ENCODE results near the gene TRAK1.

Gene TRAK1

GRCh38 chr3:42222942-42223693 is 132.0 kb downstream of the TRAK1 start:
- no peaks in the 10 kb centered on the region for H4K20me1 ChIP-seq (ENCODE audit: insufficient read depth, low read length)

GRCh38 chr3:42224178-42224577 is 133.0 kb downstream of the TRAK1 start:
- no peak overlapping the region for H3K27ac ChIP-seq (ENCODE audit: low read length)
- H3K9me2 ChIP-seq (replicated peaks; ENCODE audit: insufficient read depth, low read length) = no peaks in the 10 kb centered on the region
- H3K4me2 ChIP-seq (ENCODE audit: low read depth, low read length) = no peak overlapping the region
- H3K27me3 ChIP-seq (replicated peaks; ENCODE audit: insufficient read depth, low read length) = no peaks in the 10 kb centered on the region
- no peak overlapping the region for H2AFZ ChIP-seq (ENCODE audit: low read length)
- H3K36me3 ChIP-seq (replicated peaks; ENCODE audit: insufficient read depth, low read length) = no peaks in the 10 kb centered on the region
- no peaks in the 10 kb centered on the region for H3K79me2 ChIP-seq (ENCODE audit: low read length)
- H3K4me1 ChIP-seq (ENCODE audit: low read length) = no peaks in the 10 kb centered on the region
- H3F3A ChIP-seq (ENCODE audit: insufficient read depth, low read length) = no peaks in the 10 kb centered on the region
- H3K9ac ChIP-seq (ENCODE audit: low read length) = no peak overlapping the region
- DNase-seq = no peak
- H4K20me1 ChIP-seq (ENCODE audit: insufficient read depth, low read length) = no peaks in the 10 kb centered on the region
- no peak overlapping the region for H3K4me3 ChIP-seq (ENCODE audit: low read length)
- TF ChIP-seq EZH2phosphoT487 (IDR thresholded peaks at IDR 0.05; ENCODE audit: low read length) = no peak
- TF ChIP-seq, protein P1, sequence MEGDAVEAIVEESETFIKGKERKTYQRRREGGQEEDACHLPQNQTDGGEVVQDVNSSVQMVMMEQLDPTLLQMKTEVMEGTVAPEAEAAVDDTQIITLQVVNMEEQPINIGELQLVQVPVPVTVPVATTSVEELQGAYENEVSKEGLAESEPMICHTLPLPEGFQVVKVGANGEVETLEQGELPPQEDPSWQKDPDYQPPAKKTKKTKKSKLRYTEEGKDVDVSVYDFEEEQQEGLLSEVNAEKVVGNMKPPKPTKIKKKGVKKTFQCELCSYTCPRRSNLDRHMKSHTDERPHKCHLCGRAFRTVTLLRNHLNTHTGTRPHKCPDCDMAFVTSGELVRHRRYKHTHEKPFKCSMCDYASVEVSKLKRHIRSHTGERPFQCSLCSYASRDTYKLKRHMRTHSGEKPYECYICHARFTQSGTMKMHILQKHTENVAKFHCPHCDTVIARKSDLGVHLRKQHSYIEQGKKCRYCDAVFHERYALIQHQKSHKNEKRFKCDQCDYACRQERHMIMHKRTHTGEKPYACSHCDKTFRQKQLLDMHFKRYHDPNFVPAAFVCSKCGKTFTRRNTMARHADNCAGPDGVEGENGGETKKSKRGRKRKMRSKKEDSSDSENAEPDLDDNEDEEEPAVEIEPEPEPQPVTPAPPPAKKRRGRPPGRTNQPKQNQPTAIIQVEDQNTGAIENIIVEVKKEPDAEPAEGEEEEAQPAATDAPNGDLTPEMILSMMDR (IDR thresholded peaks at IDR 0.05; ENCODE audit: low read length) = no peak
- TF ChIP-seq EZH2 (optimal IDR thresholded peaks at IDR 0.05; ENCODE audit: low read depth, low read length) = no peak
- no peaks in the 10 kb centered on the region for H3K9me3 ChIP-seq (replicated peaks; ENCODE audit: insufficient read depth, low read length)

More at GRCh38 chr3:42222942-42223693, 132.0 kb downstream of the TRAK1 start:
- Histone ChIP-seq H3K9ac (ENCODE audit: low read length) (no peak overlapping the region), H3K4me3 (ENCODE audit: low read length) (no peak overlapping the region), H3F3A (ENCODE audit: insufficient read depth, low read length) (no peaks in the 10 kb centered on the region), H3K4me2 (ENCODE audit: low read depth, low read length) (no peak overlapping the region), H3K79me2 (ENCODE audit: low read length) (no peaks in the 10 kb centered on the region), H3K4me1 (ENCODE audit: low read length) (no peaks in the 10 kb centered on the region), H2AFZ (ENCODE audit: low read length) (no peak overlapping the region), H3K36me3 (replicated peaks; ENCODE audit: insufficient read depth, low read length) (no peaks in the 10 kb centered on the region), H3K27ac (ENCODE audit: low read length) (no peak overlapping the region), H3K9me2 (replicated peaks; ENCODE audit: insufficient read depth, low read length) (no peaks in the 10 kb centered on the region), H3K9me3 (replicated peaks; ENCODE audit: insufficient read depth, low read length) (no peaks in the 10 kb centered on the region), H3K27me3 (replicated peaks; ENCODE audit: insufficient read depth, low read length) (no peaks in the 10 kb centered on the region)
- TF ChIP-seq EZH2phosphoT487 (IDR thresholded peaks at IDR 0.05; ENCODE audit: low read length) (no peak), EZH2 (optimal IDR thresholded peaks at IDR 0.05; ENCODE audit: low read depth, low read length) (no peak)
- TF ChIP-seq, protein P1 (IDR thresholded peaks at IDR 0.05; ENCODE audit: low read length) = no peak
- DNase-seq = no peak

GRCh38 chr3:42224658-42225421 is 133.7 kb downstream of the TRAK1 start:
- Histone ChIP-seq H3K79me2 (ENCODE audit: low read length) (no peaks in the 10 kb centered on the region), H3K4me1 (ENCODE audit: low read length) (no peaks in the 10 kb centered on the region), H3K9ac (ENCODE audit: low read length) (no peak overlapping the region), H3F3A (ENCODE audit: insufficient read depth, low read length) (no peaks in the 10 kb centered on the region), H3K4me2 (ENCODE audit: low read depth, low read length) (no peak overlapping the region), H4K20me1 (ENCODE audit: insufficient read depth, low read length) (no peaks in the 10 kb centered on the region), H3K27me3 (replicated peaks; ENCODE audit: insufficient read depth, low read length) (no peaks in the 10 kb centered on the region), H3K27ac (ENCODE audit: low read length) (no peak overlapping the region), H3K4me3 (ENCODE audit: low read length) (no peak overlapping the region), H3K9me2 (replicated peaks; ENCODE audit: insufficient read depth, low read length) (no peaks in the 10 kb centered on the region), H2AFZ (ENCODE audit: low read length) (no peak overlapping the region), H3K9me3 (replicated peaks; ENCODE audit: insufficient read depth, low read length) (no peaks in the 10 kb centered on the region), H3K36me3 (replicated peaks; ENCODE audit: insufficient read depth, low read length) (no peaks in the 10 kb centered on the region)
- TF ChIP-seq, protein P1 (IDR thresholded peaks at IDR 0.05; ENCODE audit: low read length) = no peak
- no peak for TF ChIP-seq EZH2phosphoT487 (IDR thresholded peaks at IDR 0.05; ENCODE audit: low read length)
- TF ChIP-seq EZH2 (optimal IDR thresholded peaks at IDR 0.05; ENCODE audit: low read depth, low read length) = no peak
- DNase-seq = no peak

All from MM.1S (cell line).